SK-N-SH (cell line): ENCODE measurements around the gene CAPN3. TPM values are rescaled to one million over a fixed set of nuclear protein-coding genes. Genes with fewer than 3 reads are reported as not detected.

Experiments used
- CTCF ChIA-PET: fragments of 300-600, 350-600 bp; formaldehyde crosslinking; extraction: SDS; loops from one replicate; lab custom pipeline; 2021; lab: Yijun Ruan, JAX
- POLR2A ChIA-PET: fragments of 350-600 bp; sonication (Branson Sonifier 250); formaldehyde crosslinking; extraction: SDS; loops from one replicate; lab custom pipeline; 2020; ENCODE audit warnings: antibody characterized with exemption, inconsistent platforms; lab: Yijun Ruan, JAX
- DNase-seq: peaks from one replicate; pipeline ENCODE4 v3.0.0; 2012
- H2AFZ ChIP-seq: fragments of 200-600 bp; sonication (generic); 2 replicates; pipeline ENCODE4 v1.8.1; 2016; ENCODE audit warnings: antibody characterized with exemption, mild to moderate bottlenecking, low read depth
- H3F3A ChIP-seq: fragments of 200-600 bp; sonication (generic); replicated peaks from 2 replicates; pipeline ENCODE3; 2016; ENCODE audit warnings: antibody characterized with exemption, mild to moderate bottlenecking; ENCODE audit not compliant: insufficient read depth
- H3K27ac ChIP-seq, 2 experiments: fragments of 200-500 bp in 1 of 2; fragments of 200-600 bp in 1 of 2; sonication (Bioruptor generic) in 1 of 2; sonication (generic), shearing (Covaris generic) in 1 of 2; 2 replicates each; pipeline versions ENCODE4 v1.5.1 to v1.6.1; 2014 to 2016; ENCODE audit warnings: low read depth in 2 of 2, inconsistent platforms in 1 of 2, low read length in 1 of 2, mild to moderate bottlenecking in 1 of 2, mixed read lengths in 1 of 2
- H3K27me3 ChIP-seq: fragments of 200-600 bp; sonication (generic), shearing (Covaris generic); 2 replicates; pipeline ENCODE4 v1.6.1; 2016; ENCODE audit warnings: mixed run types; ENCODE audit not compliant: insufficient read depth
- H3K36me3 ChIP-seq, 2 experiments: fragments of 200-500 bp in 1 of 2; fragments of 200-600 bp in 1 of 2; sonication (Bioruptor generic) in 1 of 2; sonication (generic) in 1 of 2; replicated peaks in 1 of 2; 2 replicates each; pipeline versions ENCODE3 to v1.5.1; 2014 to 2016; ENCODE audit warnings: low read length in 1 of 2, mild to moderate bottlenecking in 1 of 2; ENCODE audit not compliant: insufficient read depth in 2 of 2, control insufficient read depth in 1 of 2
- H3K4me1 ChIP-seq, 2 experiments: fragments of 200-500 bp in 1 of 2; fragments of 200-600 bp in 1 of 2; sonication (Bioruptor generic) in 1 of 2; sonication (generic), shearing (Covaris generic) in 1 of 2; 2 replicates each; pipeline versions ENCODE4 v1.5.1 to v1.6.1; 2014 to 2016; ENCODE audit warnings: low read depth in 1 of 2, low read length in 1 of 2, mixed run types in 1 of 2; ENCODE audit not compliant: insufficient read depth in 2 of 2, control insufficient read depth in 1 of 2
- H3K4me2 ChIP-seq: fragments of 200-600 bp; sonication (generic), shearing (Covaris generic); 2 replicates; pipeline ENCODE4 v1.6.1; 2017; ENCODE audit warnings: mixed run types
- H3K4me3 ChIP-seq, 2 experiments: fragments of 200-500 bp in 1 of 2; fragments of 200-600 bp in 1 of 2; sonication (Bioruptor generic) in 1 of 2; sonication (generic), shearing (Covaris generic) in 1 of 2; 2 replicates each; pipeline versions ENCODE4 v1.5.1 to v1.8.1; 2014 to 2016; ENCODE audit warnings: low read depth in 2 of 2, inconsistent platforms in 1 of 2, low read length in 1 of 2, mild to moderate bottlenecking in 1 of 2, mixed read lengths in 1 of 2, moderate library complexity in 1 of 2
- H3K79me2 ChIP-seq: fragments of 200-600 bp; sonication (generic); 2 replicates; pipeline ENCODE4 v1.8.1; 2017; ENCODE audit warnings: mild to moderate bottlenecking; ENCODE audit not compliant: insufficient read depth
- H3K9ac ChIP-seq: fragments of 200-600 bp; sonication (generic); 2 replicates; pipeline ENCODE4 v1.6.1; 2017; ENCODE audit warnings: mixed run types
- H3K9me2 ChIP-seq: fragments of 200-600 bp; sonication (generic); 2 replicates; pipeline ENCODE4 v1.6.1; 2017; ENCODE audit warnings: mixed run types
- H3K9me3 ChIP-seq: fragments of 200-600 bp; sonication (generic); 2 replicates; pipeline ENCODE4 v1.6.1; 2017; ENCODE audit warnings: mixed run types, mild to moderate bottlenecking, moderate library complexity
- H4K20me1 ChIP-seq: fragments of 200-600 bp; sonication (generic); 2 replicates; pipeline ENCODE4 v1.6.1; 2017; ENCODE audit warnings: mild to moderate bottlenecking, mixed run types; ENCODE audit not compliant: insufficient read depth
- CHD2 ChIP-seq: fragments of 150-350 bp; IDR thresholded peaks from 2 replicates; pipeline ENCODE4 v1.6.1; 2018; ENCODE audit warnings: low read length; ENCODE audit not compliant: partially characterized antibody
- CTCF ChIP-seq: fragments of 200-600 bp; sonication (generic); IDR thresholded peaks from 2 replicates; pipeline ENCODE4 v1.6.1; 2017; ENCODE audit warnings: antibody characterized with exemption, mild to moderate bottlenecking, moderate library complexity
- EZH2phosphoT487 ChIP-seq: fragments of 200-600 bp; sonication (generic); IDR thresholded peaks from 2 replicates; pipeline ENCODE4 v1.6.1; 2017; ENCODE audit warnings: low read depth, mixed run types, mild to moderate bottlenecking, antibody characterized with exemption, moderate library complexity, borderline replicate concordance
- GABPA ChIP-seq: IDR thresholded peaks from 2 replicates; pipeline ENCODE4 v1.4.0; 2012; ENCODE audit warnings: low read depth, mild to moderate bottlenecking
- NRF1 ChIP-seq: IDR thresholded peaks from 2 replicates; pipeline ENCODE4 v1.6.1; 2012; ENCODE audit warnings: low read depth, mild to moderate bottlenecking, low read length
- POLR2AphosphoS5 ChIP-seq: IDR thresholded peaks from 2 replicates; pipeline ENCODE4 v1.6.1; 2012; ENCODE audit warnings: low read depth, low read length
- REST ChIP-seq: IDR thresholded peaks from 2 replicates; pipeline ENCODE4 v1.6.1; 2012; ENCODE audit warnings: mild to moderate bottlenecking, low read depth, low read length, moderate library complexity
- TEAD4 ChIP-seq: IDR thresholded peaks from 2 replicates; pipeline ENCODE4 v1.4.0; 2012; ENCODE audit warnings: mild to moderate bottlenecking, borderline replicate concordance; ENCODE audit not compliant: insufficient read depth
- USF1 ChIP-seq: IDR thresholded peaks from 2 replicates; pipeline ENCODE4 v1.4.0; 2012; ENCODE audit warnings: low read depth, borderline replicate concordance
- whole genome bisulfite sequencing: methylation state at CpG from one replicate; pipeline ENCODE4 v1.1.6; 2017; ENCODE audit warnings: low lambda C conversion rate; 5-methylcytosine and 5-hydroxymethylcytosine counted together
- polyA plus RNA-seq, 3 experiments: library from polyadenylated mRNA; depleted of rRNA; stranded (reverse); fragments of >200 nt; gene quantifications; 2 replicates each; pipeline ENCODE4 v1.2.3, GENCODE V29; 2012

CAPN3 gene
- polyA plus RNA-seq, 1 of the 3 experiments (the other 2 are of a cell fraction): 1.8 TPM

- no peaks in the 10 kb centered on the region for H3K9me2 ChIP-seq
- H3K36me3 ChIP-seq: no peaks in the 10 kb centered on the region
- ChIA-PET POLR2A (no interaction called here), CTCF (no interaction called here)
- DNase-seq: no peak
- H3K79me2 ChIP-seq: no peaks in the 10 kb centered on the region
- H3F3A ChIP-seq: peaks cover 16% of the 10 kb centered on the region
- TF ChIP-seq USF1 (no peak), REST (no peak), TEAD4 (no peak)
- TF ChIP-seq, all 33 proteins: peak for 0
- no peaks in the 10 kb centered on the region for H3K9me3 ChIP-seq
- no peak overlapping the region for H3K4me3 ChIP-seq
- no peak overlapping the region for H3K27ac ChIP-seq
- no peak overlapping the region for H2AFZ ChIP-seq
- H3K27me3 ChIP-seq: no peaks in the 10 kb centered on the region
- no peaks in the 10 kb centered on the region for H4K20me1 ChIP-seq
- H3K4me1 ChIP-seq: peaks cover 0 to 10% of the 10 kb centered on the region in 2 experiments; a peak in 2 of 4 replicates
- no peak overlapping the region for H3K4me2 ChIP-seq
- WGBS: 88% methylated on average over 6 of the region's 6 CpGs
- H3K9ac ChIP-seq: no peak overlapping the region
Measured at GRCh38 chr15:42353061-42353460, 6.2 kb upstream of the CAPN3 start.

DNA sequence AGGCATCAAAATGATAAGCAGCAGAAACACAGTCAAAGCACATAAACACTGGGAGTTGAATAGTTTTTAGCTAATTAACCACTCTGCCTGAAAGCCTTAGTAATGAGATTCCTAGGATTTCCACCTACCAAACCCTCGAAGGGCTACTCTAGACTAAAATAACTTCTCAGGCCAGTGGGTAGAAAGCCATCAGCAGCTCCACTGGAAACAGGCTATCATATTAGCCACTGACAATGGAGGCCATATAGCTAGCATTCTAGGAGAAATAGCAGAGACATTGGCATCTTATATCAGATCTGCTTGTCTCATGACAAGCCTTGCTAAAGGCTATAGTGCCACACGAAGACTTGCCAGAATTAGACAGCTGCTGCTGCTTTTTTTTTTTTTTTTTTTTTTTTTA is 4.5 kb upstream of the CAPN3 start:
- CTCF ChIA-PET: interaction anchor here (1.2 kb wide), 1 partner anchor 98 kb away, joined by 3 read pairs; no protein-coding TSS in a partner anchor
- WGBS: 54% methylated on average over 2 of the region's 2 CpGs
- POLR2A ChIA-PET: no interaction called here
- H3K4me3 ChIP-seq: no peak overlapping the region
- no peak for TF ChIP-seq GABPA
- no peaks in the 10 kb centered on the region; a peak in 1 of 4 replicates for H3K4me1 ChIP-seq
- H3K27ac ChIP-seq: no peak overlapping the region
- no peaks in the 10 kb centered on the region for H3K27me3 ChIP-seq
- H3K9me3 ChIP-seq: no peaks in the 10 kb centered on the region
- H3K9me2 ChIP-seq: no peaks in the 10 kb centered on the region
- no peak overlapping the region for H3K9ac ChIP-seq
- H4K20me1 ChIP-seq: no peaks in the 10 kb centered on the region
- no peaks in the 10 kb centered on the region for H3K79me2 ChIP-seq
- no peaks in the 10 kb centered on the region for H3K36me3 ChIP-seq
- no peak for DNase-seq
- H3F3A ChIP-seq: no peaks in the 10 kb centered on the region
- H2AFZ ChIP-seq: no peak overlapping the region
- H3K4me2 ChIP-seq: no peak overlapping the region

- H3K4me2 ChIP-seq: no peak overlapping the region
- CTCF ChIA-PET: interaction anchor here (1.2 kb wide), 1 partner anchor 98 kb away, joined by 3 read pairs; no protein-coding TSS in a partner anchor
- no peak overlapping the region for H3K9ac ChIP-seq
- no peaks in the 10 kb centered on the region for H3K27me3 ChIP-seq
- POLR2A ChIA-PET: interaction anchor here (0.6 kb wide), 1 partner anchor 610 kb away, joined by 3 read pairs; no protein-coding TSS in a partner anchor
- TF ChIP-seq CHD2: no peak
- no peak for TF ChIP-seq EZH2phosphoT487
- no peak for TF ChIP-seq CTCF
- no peak for TF ChIP-seq POLR2AphosphoS5
- no peak for TF ChIP-seq NRF1
- no peaks in the 10 kb centered on the region for H3K36me3 ChIP-seq
- no peak overlapping the region for H2AFZ ChIP-seq
- H3K27ac ChIP-seq: no peak overlapping the region
- H3K79me2 ChIP-seq: no peaks in the 10 kb centered on the region
- no peaks in the 10 kb centered on the region for H3K9me3 ChIP-seq
- WGBS: 94% methylated on average over 6 of the region's 6 CpGs
- no peaks in the 10 kb centered on the region for H4K20me1 ChIP-seq
- no peak overlapping the region for H3K4me3 ChIP-seq
- H3K9me2 ChIP-seq: no peaks in the 10 kb centered on the region
- H3K4me1 ChIP-seq: no peaks in the 10 kb centered on the region; a peak in 1 of 4 replicates
- DNase-seq: no peak
- no peaks in the 10 kb centered on the region for H3F3A ChIP-seq
Measured at GRCh38 chr15:42355291-42355690, 4.0 kb upstream of the CAPN3 start.
